Peyer's patch (tissue), 4 donors: Measurements from ENCODE around the gene THSD7A.

ENCODE experiments used
- POLR2A ChIP-seq, 2 donors: fragments of 450-650 bp; IDR thresholded peaks; one replicate each; pipeline ENCODE4 v1.5.1; 2017; ENCODE audit warnings: antibody characterized with exemption in 2 of 2, mild to moderate bottlenecking in 2 of 2, moderate library complexity in 2 of 2
- TF ChIP-seq, protein P1 (sequence below), 6 experiments: fragments of 450-650 bp in 4 of 6; fragments of 200-600 bp in 2 of 6; sonication (generic) in 1 of 6; IDR thresholded peaks; one replicate each; pipeline ENCODE4 v1.5.1; 2017 to 2019; ENCODE audit warnings: antibody characterized with exemption in 6 of 6, mild to moderate bottlenecking in 3 of 6, moderate library complexity in 1 of 6

- TF ChIP-seq, protein P1, sequence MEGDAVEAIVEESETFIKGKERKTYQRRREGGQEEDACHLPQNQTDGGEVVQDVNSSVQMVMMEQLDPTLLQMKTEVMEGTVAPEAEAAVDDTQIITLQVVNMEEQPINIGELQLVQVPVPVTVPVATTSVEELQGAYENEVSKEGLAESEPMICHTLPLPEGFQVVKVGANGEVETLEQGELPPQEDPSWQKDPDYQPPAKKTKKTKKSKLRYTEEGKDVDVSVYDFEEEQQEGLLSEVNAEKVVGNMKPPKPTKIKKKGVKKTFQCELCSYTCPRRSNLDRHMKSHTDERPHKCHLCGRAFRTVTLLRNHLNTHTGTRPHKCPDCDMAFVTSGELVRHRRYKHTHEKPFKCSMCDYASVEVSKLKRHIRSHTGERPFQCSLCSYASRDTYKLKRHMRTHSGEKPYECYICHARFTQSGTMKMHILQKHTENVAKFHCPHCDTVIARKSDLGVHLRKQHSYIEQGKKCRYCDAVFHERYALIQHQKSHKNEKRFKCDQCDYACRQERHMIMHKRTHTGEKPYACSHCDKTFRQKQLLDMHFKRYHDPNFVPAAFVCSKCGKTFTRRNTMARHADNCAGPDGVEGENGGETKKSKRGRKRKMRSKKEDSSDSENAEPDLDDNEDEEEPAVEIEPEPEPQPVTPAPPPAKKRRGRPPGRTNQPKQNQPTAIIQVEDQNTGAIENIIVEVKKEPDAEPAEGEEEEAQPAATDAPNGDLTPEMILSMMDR (IDR thresholded peaks at IDR 0.05) = no peak
- TF ChIP-seq POLR2A (IDR thresholded peaks at IDR 0.05) = no peak
Measured at GRCh38 chr7:11655163-11655562, 176.8 kb downstream of the THSD7A start.
